Fibroblast of the aortic adventitia (primary cell): ENCODE results near the gene HDAC5. TPM values are rescaled to one million over a fixed set of nuclear protein-coding genes. Genes with fewer than 3 reads are reported as not detected.
A peak's percentile ranks its signal among the peaks of the same experiment; 100 is the strongest.
"Not testable (repeated sequence)": the region's sequence is repeated elsewhere in the genome, so short reads cannot be mapped to it uniquely, and the experiment has no call there.

Experiments used
- DNase-seq: peaks from one replicate; pipeline ENCODE4 v3.0.0-alpha.2; 2010; ENCODE audit warnings: low read depth
- H3K4me3 ChIP-seq: 2 replicates; pipeline ENCODE4 v1.5.1; 2011; ENCODE audit warnings: low read depth, mild to moderate bottlenecking, control low read depth, low read length, moderate library complexity
- total RNA-seq: library from RNA; depleted of rRNA; stranded (reverse); fragments of >200 nt; gene quantifications from 2 replicates; pipeline ENCODE4 v1.2.3, GENCODE V29; 2012; ENCODE audit warnings: low replicate concordance
- TF ChIP-seq, protein P1 (sequence below): IDR thresholded peaks from 2 replicates; pipeline ENCODE4 v1.5.1; 2011; ENCODE audit warnings: mild to moderate bottlenecking, low read length, control low read depth, inconsistent platforms; ENCODE audit not compliant: insufficient read depth

Gene HDAC5
- total RNA-seq, 1 donor, result 53.1 TPM

DNA sequence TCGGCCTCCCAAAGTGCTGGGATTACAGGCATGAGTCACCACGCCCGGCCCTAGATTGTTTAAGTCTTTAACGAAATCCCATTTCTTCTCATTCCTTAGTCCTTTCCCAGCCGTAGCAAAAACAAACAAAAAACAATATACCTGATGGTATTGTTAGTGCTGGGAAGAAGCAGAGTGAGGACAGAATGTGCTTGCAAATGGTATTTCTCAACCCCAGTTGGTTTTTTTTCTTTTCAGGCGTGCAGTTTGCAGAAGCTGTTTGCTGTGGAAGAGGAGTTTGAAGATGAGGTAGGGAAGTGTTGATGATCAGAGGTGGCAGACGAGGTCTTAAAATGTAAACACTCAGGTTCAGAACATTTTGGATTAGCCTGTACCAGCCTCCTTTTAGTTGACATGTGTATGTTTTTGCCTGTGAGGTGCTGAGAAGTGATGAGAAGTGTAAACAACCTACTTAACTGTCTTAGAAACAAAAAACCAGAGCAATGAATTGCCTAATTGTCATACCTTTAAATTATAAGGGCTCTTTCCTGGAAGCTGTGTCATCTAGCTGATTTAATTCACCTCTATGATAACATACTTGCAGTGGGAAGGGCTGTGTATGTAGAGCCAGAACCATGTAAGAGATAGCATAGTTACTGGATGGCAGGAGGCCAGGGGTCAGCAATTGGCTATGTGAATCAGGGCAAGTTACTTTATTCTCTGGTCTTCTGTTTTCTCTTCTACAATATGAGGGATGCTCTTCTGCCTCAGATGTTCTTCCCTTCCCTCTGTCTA lies 21.7 kb upstream of the HDAC5 start:
- TF ChIP-seq, protein P1, sequence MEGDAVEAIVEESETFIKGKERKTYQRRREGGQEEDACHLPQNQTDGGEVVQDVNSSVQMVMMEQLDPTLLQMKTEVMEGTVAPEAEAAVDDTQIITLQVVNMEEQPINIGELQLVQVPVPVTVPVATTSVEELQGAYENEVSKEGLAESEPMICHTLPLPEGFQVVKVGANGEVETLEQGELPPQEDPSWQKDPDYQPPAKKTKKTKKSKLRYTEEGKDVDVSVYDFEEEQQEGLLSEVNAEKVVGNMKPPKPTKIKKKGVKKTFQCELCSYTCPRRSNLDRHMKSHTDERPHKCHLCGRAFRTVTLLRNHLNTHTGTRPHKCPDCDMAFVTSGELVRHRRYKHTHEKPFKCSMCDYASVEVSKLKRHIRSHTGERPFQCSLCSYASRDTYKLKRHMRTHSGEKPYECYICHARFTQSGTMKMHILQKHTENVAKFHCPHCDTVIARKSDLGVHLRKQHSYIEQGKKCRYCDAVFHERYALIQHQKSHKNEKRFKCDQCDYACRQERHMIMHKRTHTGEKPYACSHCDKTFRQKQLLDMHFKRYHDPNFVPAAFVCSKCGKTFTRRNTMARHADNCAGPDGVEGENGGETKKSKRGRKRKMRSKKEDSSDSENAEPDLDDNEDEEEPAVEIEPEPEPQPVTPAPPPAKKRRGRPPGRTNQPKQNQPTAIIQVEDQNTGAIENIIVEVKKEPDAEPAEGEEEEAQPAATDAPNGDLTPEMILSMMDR, result no peak
- no peak overlapping the region for H3K4me3 ChIP-seq
- DNase-seq, result peak; percentile 61

DNA sequence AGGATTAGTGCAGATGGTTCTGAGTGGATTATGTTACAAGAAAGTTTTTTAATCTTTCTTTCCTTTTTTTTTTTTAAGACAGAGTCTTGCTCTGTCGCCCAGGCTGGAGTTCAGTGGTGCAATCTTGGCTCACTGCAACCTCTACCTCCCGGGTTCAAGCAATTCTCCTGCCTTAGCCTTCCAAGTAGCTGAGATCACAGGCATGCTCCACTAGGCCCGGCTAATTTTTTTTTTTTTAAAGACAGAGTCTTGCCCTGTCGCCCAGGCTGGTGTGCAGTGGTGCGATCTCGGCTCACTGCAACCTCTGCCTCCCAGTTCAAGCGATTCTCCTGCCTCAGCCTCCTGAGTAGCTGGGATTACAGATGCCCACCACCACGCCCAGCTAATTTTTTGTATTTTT lies 20.5 kb upstream of the HDAC5 start:
- not testable (repeated sequence) for H3K4me3 ChIP-seq, DNase-seq

DNA sequence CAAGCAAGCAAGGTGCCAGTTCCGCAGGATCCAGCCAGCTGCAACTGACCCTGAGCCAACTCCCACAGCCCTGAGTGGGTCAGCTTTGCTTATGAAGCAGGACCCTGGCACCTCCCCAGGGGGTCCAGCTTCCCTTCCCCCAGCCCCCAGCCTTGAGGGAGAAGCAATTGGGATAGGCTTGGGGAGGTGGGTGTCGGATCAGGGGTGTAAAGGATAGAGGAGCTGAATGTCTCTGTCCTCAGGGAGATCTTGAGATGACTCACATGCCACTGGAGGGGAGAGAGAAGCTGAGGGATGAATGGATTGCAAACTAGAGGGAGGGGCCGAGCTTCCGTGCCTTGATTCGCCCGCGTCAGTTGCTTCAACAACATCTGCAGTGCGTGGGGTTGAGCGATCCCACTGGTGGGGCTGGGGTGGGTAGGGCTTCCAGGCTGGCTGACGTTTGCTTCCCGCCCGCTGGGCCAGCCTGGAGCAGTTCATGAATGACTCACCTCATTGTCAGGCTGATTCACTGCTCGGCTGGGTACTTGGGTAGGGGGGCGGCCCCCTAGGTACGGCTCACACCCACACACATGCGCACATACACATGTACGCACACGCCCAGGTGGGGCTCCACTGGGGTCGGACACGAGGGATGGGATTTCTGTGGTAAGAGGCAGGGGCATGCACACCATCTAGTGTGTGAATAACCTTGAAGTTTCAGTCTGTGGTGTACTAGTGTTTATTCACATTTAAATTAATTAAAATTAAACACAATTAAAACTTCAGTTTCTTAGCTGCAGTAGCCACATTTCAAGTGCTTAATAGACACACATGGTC lies 14.7 kb upstream of the HDAC5 start:
- peak; percentile 98 for DNase-seq
- peak overlapping the region; percentile 44 for H3K4me3 ChIP-seq
- TF ChIP-seq, protein P1, result no peak

DNA sequence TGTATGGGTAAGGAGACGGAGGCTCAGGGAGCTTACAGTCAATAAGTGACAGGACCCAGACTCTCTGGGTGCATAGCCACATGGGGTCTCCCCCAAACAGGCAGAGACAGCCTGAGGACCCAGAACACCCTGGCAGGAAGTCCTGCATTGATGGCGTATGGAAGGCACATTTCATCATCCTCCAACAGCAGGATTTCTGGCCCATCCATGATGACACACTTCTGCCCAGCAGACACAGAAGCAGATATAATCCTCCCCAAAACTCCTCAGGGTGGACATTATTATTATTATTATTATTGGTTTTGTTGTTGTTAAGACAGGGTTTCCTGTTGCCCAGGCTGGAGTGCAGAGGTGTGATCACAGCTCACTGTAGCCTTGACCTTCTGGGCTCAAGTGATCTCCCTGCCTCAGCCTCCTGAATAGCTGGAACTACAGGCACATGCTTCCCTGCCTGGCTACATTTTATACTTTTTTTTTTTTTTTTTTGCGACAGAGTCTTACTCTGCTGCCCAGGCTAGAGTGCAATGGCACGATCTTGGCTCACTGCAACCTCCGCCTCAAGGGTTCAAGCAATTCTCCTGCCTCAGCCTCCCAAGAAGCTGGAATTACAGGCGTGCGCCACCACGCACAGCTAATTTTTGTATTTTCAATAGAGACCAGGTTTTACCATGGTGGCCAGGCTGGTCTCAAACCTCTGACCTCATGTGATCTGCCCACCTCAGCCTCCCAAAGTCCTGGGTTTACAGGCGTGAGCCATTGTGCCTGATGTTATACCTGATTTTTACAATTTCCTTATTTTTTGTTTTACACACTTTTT lies 11.5 kb upstream of the HDAC5 start:
- H3K4me3 ChIP-seq, result no peak overlapping the region
- no peak for DNase-seq
- TF ChIP-seq, protein P1, result no peak

DNA sequence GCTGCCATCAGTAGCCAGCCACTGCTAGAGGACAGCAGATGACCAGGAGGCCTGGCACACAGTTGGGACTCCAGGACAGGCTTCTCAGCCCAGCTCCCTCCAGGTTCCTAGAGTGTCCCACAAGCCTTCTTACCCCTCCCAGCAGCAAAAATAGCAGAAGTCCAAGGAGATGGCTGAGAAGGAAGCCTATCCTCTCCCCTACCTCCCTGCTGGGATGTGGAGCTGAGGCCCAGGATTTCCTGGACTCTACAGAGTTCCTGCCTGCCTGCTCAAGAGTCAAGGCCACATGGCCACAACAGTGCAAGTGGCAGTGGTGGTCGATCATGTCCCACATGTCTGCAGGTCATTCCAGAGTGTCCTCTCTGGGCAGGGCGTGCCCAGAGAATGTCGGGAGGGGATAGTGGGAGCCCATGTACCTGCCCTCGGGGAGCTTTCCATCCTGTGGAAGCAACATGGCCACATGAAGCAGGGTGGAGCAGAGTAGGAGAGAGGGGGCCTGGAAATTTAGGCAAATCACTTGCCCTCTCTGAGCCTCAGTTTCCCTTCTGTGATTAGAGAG lies 10.6 kb upstream of the HDAC5 start:
- no peak for DNase-seq
- TF ChIP-seq, protein P1, result no peak
- H3K4me3 ChIP-seq, result no peak overlapping the region

DNA sequence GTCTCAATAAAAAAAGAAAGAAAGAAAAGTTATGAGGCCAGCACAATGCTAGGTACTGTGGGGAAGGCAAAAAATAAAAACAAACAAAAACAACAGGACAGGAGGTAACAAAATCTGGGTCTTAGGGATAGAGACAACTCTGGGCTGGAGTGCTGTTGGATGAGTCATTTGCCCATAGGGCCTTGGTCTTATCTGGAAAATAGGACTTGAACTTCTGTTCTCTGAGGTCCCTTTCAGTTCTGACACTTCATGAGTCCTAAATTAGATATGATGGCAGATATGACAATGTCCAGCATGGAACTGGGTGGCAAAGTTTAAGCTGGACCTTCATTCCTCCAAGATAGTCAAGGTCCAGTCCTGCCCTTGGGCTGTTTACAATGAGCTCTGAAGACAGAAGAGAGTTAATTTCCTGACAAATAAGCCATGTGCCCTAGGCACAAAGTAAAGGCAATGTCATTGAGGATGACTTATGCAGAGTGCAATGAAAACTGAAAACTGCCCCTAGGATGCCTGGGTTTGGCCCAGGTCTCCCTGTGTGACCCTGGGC lies 8.9 kb upstream of the HDAC5 start:
- no peak for DNase-seq

DNA sequence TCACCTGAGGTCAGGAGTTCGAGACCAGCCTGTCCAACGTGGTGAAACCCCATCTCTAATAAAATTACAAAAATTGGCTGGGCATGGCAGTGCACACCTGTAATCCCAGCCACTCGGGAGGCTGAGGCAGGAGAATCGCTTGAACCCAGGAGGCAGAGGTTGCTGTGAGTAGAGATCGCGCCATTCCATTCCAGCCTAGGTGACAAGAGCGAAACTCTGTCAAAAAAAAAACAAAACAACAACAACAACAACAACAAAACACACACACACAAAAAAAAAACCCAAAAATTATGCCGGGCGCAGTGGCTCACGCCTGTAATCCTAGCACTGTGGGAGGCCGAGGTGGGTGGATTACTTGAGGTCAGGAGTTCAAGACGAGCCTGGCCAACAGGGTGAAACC lies 7.9 kb upstream of the HDAC5 start:
- H3K4me3 ChIP-seq, DNase-seq: not testable (repeated sequence)

More for the DNA sequence above, 8.9 kb upstream of the HDAC5 start:
- TF ChIP-seq, protein P1, result no peak
- H3K4me3 ChIP-seq, result no peak overlapping the region
